Right lobe of liver (tissue), 6 donors: Measurements from ENCODE around the gene GRIA3. TPM values are rescaled to one million over a fixed set of nuclear protein-coding genes. Genes with fewer than 3 reads are reported as not detected.
"Not testable (repeated sequence)": the region's sequence is repeated elsewhere in the genome, so short reads cannot be mapped to it uniquely, and the experiment has no call there.

Source experiments
- ATAC-seq, 4 donors: fragments of 200-7000 bp; cut with Tn5 transposase; one replicate each; pipeline ENCODE4 v1.9.1; 2020; ENCODE audit warnings: mild to moderate bottlenecking in 4 of 4, moderate library complexity in 4 of 4
- DNase-seq, 3 donors: peaks; one replicate each; pipeline ENCODE4 v3.0.0-alpha.2; 2020
- H3K27ac ChIP-seq, 3 donors: fragments of 200-600 bp; one replicate each; pipeline ENCODE4 v1.8.0; 2022
- H3K27me3 ChIP-seq, 2 donors: fragments of 200-600 bp; one replicate each; pipeline ENCODE4 v1.8.0; 2022
- H3K36me3 ChIP-seq, 4 donors: fragments of 200-600 bp; sonication (generic) in 1 of 4; one replicate each; pipeline versions ENCODE4 v1.5.1 to v1.8.0; 2017 to 2022; ENCODE audit warnings: control low read depth in 1 of 4
- H3K4me1 ChIP-seq, 4 donors: fragments of 200-600 bp; sonication (generic) in 1 of 4; one replicate each; pipeline versions ENCODE4 v1.5.1 to v1.8.0; 2017 to 2022; ENCODE audit warnings: control low read depth in 1 of 4
- H3K4me3 ChIP-seq, 3 donors: fragments of 200-600 bp; one replicate each; pipeline ENCODE4 v1.8.0; 2022
- H3K9me3 ChIP-seq, 4 donors: fragments of 200-600 bp; sonication (generic) in 1 of 4; one replicate each; pipeline versions ENCODE4 v1.5.1 to v1.8.0; 2017 to 2022; ENCODE audit warnings: control low read depth in 1 of 4
- CTCF ChIP-seq, 4 donors: fragments of 200-600 bp in 3 of 4; fragments of 450-650 bp in 1 of 4; IDR thresholded peaks; one replicate each; pipeline versions ENCODE4 v1.5.1 to v1.8.0; 2016 to 2022; ENCODE audit warnings: antibody characterized with exemption in 4 of 4, mild to moderate bottlenecking in 2 of 4
- POLR2A ChIP-seq: fragments of 450-650 bp; IDR thresholded peaks from one replicate; pipeline ENCODE4 v1.6.1; 2017; ENCODE audit warnings: antibody characterized with exemption, mild to moderate bottlenecking
- WGBS: methylation state at CpG from one replicate; pipeline ENCODE4 v1.1.6; 2018; ENCODE audit warnings: low coverage, low lambda C conversion rate; ENCODE audit not compliant: insufficient coverage; ENCODE audit errors: missing lambda C conversion rate; 5-methylcytosine and 5-hydroxymethylcytosine counted together
- intact Hi-C, 2 donors: fragments of 100-400 bp; cut with DNase I; formaldehyde crosslinking; loops; one replicate each; pipeline versions ENCODE4 v1.11.2 to v1.14.1; 2022
- total RNA-seq, 6 experiments: library from RNA; depleted of rRNA in 2 of 6; stranded (reverse); fragments of >200 nt in 2 of 6; fragmentation: NEBNext Ultra II Directional in 3 of 6; extraction: Animal tissue kit (Norgen Biotek cat#: 25700) in 3 of 6; gene quantifications; one replicate each; pipeline versions ENCODE4 v1.1.0 to v1.2.4, GENCODE V29; 2016 to 2023
- donor health status: DM: no; HTN: yes; CAD: no.
- donor health status: DM: no; HTN: no; CAD: no.
- donor health status: DM: no; HTN: no; CAD: no.
- donor health status: DM: no; HTN: yes; CAD: no.
- donor health status: DM: no; HTN: yes; CAD: no.

GRIA3 gene
- total RNA-seq, 6 experiments from 2014 or later, result 0.93 to 6.4 (median 4.1) TPM

GRCh38 chrX:123514279-123514640 is 330.2 kb downstream of the GRIA3 start:
- TF ChIP-seq CTCF (IDR thresholded peaks at IDR 0.05), result peak; percentile 13 to 31 (median 20)
- H3K36me3 ChIP-seq, H3K27me3 ChIP-seq, H3K9me3 ChIP-seq, H3K4me1 ChIP-seq, intact Hi-C loops, H3K27ac ChIP-seq: not testable (repeated sequence)
- peak overlapping the region in 2 of 3 donors; percentile 13 to 38 for H3K4me3 ChIP-seq
- DNase-seq (peak; percentile 23 to 63 (median 59)), ATAC-seq (peak; percentile 72 to 88 (median 79))
- WGBS, result 48% methylated on average over 9 of the region's 26 CpGs

DNA sequence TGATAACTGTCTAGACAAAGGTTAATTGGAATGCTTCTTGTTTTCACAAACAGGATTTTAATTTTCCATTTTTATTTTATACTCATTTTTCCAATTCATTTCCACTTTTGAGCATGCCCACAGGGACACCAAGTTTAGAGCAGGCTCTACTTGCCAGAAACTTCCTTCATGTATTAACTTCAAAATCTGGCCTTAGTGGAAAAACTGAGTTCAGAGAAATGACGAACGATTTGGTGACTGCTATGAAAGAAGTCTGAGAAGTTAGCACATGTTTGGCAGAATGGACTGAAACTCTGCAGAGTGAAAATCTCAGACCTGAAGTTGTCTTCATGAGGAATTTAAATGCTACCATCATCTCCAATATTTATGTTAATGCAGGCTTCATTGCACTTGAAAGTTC is 334.7 kb downstream of the GRIA3 start:
- 73% methylated on average over 2 of the region's 2 CpGs for WGBS
- Histone ChIP-seq H3K27ac (no peak overlapping the region), H3K4me1 (no peaks in the 10 kb centered on the region), H3K36me3 (no peaks in the 10 kb centered on the region), H3K27me3 (no peaks in the 10 kb centered on the region), H3K4me3 (no peak overlapping the region), H3K9me3 (no peaks in the 10 kb centered on the region)
- no peak for DNase-seq
- intact Hi-C loops, result no loop called here
- TF ChIP-seq POLR2A (no peak), CTCF (IDR thresholded peaks at IDR 0.05) (no peak)
- no peak for ATAC-seq

DNA sequence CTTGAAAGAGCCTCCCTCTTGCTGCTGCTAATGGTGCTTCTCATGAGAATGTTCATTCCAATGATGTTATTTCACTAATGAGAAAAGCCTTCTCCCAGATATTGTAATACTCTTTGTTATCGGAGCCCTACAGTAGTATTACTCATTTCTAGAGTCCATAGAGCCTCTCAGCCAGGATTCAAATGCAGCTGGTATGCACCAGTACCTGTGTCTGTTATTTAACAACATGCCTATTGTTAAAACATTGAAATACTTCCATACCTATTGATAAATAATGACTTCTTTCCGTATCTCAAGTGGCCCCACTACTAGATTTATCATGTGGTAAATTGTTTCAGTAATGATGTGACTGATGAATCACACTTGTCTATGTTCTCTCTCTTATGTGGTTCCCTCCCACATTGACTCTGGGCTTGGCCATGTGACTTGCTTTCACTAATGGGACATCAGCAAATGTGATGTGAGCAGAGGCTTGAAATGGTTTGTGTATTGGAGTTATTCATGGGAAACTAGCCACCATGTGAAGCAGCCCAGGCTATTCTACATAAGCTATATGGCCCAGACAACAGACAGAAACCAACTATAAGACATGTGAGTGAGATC is 341.1 kb downstream of the GRIA3 start:
- no peak for TF ChIP-seq POLR2A
- no peak for TF ChIP-seq CTCF (IDR thresholded peaks at IDR 0.05)

DNA sequence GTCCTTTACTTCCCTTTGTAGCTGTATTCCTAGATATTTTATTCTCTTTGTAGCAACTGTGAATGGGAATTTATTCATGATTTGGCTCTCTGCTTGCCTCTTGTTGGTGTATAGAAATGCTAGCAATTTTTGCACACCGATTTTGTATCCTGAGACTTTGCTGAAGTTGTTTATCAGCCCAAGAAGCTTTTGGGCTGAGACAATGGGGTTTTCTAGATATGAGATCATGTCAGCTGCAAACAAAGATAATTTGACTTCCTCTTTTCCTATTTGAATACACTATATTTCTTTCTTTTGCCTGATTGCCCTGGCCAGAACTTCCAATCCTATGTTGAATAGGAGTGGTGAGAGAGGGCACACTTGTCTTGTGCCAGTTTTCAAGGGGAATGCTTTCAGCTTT is 346.6 kb downstream of the GRIA3 start:
- DNase-seq, ATAC-seq, H3K36me3 ChIP-seq, H3K4me1 ChIP-seq, H3K4me3 ChIP-seq, intact Hi-C loops, H3K27ac ChIP-seq, H3K9me3 ChIP-seq, H3K27me3 ChIP-seq: not testable (repeated sequence)
- 58% methylated on average over 1 of the region's 1 CpG for WGBS

More for the DNA sequence above, 341.1 kb downstream of the GRIA3 start:
- Histone ChIP-seq H3K36me3 (no peaks in the 10 kb centered on the region), H3K4me3 (no peak overlapping the region), H3K4me1 (no peaks in the 10 kb centered on the region), H3K27me3 (no peaks in the 10 kb centered on the region), H3K27ac (no peak overlapping the region), H3K9me3 (no peaks in the 10 kb centered on the region)
- intact Hi-C loops, result no loop called here
- WGBS, result 46% methylated on average over 2 of the region's 2 CpGs
- DNase-seq (no peak), ATAC-seq (no peak)
